ENCODE data around the gene MYL7. TPM values are rescaled to one million over a fixed set of nuclear protein-coding genes. Genes with fewer than 3 reads are reported as not detected.

MYL7 gene
- polyA plus RNA-seq, 6 donors from 2014 or later: not detected

DNA sequence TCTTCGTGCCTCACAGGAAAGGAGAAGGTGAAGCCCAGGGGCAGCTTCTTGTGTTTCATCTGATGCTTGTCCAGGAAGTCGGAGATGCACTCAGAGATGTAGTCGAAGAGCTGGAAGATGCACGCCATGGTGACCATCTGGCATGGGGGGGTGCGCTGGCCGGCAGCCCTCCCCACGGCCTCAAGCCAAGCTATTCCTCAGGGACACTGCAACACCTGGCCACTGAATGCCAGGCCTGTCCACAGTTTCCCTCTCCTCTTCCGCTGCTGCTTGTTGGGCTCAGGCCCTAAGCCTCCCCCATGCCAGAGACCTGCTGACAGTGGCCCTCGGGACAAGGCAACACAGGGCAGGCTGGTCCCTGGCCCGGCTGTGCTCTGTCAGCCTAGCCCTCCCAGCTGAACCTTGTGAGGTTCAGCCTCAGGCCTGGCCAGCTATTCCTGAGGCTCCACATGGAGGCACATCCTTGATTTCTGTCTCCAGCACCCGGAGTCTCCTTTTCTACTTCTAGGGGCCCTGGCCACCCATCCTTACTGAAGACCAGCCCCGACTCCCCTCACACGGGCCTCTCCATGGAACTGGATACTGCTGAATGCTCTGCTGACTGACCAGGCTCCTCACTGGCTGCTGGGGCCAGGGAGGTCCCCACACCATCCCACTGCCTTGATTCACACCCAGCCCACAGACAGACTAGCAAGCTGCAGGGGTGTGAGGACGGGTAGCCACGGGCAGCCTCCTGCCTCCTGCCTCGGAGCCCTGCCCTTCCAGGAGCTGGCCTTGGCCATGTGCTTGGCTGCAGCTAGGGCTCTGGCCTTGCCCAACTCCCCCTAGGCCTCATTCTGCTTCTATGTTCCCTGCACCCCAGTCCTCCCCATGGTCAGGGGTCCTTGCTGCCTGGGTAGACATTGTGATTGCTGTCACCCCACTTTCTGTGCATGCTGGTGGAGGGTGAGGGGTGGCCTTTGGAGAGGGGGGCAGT, 10.1 kb upstream of the MYL7 start:
- Mint-ChIP-seq H3K4me1 (peaks cover 2 to 9% (median 6%) of the 10 kb centered on the region in 3 donors), H3K27ac (peak overlapping the region in 3 of 6 donors; percentile 16 to 73 (median 31)), H3K36me3 (no peaks in the 10 kb centered on the region), H3K27me3 (no peaks in the 10 kb centered on the region), H3K4me3 (no peak overlapping the region), H3K9me3 (no peaks in the 10 kb centered on the region)
- DNase-seq: no peak
- no peak for ATAC-seq (ENCODE audit: low read depth in 2 of 2)

DNA sequence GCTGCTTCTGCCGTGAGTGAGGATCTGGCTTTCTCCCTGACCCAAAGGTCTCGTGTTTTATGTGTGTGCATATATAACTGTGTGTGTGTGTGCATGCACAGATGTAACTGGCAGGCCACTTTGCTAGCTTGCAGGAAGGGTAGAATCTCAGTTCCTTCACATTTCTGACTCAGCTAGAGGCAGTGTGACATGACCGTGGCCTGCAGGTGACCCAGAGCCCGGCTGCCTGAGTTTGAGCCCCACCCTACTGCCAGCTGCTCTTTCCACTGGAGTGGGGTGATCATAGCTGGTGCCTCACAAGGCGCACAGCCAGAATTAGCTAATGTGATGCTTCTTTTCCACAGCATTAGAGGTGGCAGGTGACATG, 9.3 kb upstream of the MYL7 start:
- Mint-ChIP-seq H3K36me3 (no peaks in the 10 kb centered on the region), H3K4me3 (no peak overlapping the region), H3K4me1 (peaks cover 5 to 14% (median 7%) of the 10 kb centered on the region in 3 donors), H3K9me3 (no peaks in the 10 kb centered on the region), H3K27ac (peak overlapping the region in 1 of 6 donors; percentile 3), H3K27me3 (peaks cover 0 to 5% (median 0%) of the 10 kb centered on the region in 3 donors)
- DNase-seq: no peak
- ATAC-seq (ENCODE audit: low read depth in 2 of 2): no peak

DNA sequence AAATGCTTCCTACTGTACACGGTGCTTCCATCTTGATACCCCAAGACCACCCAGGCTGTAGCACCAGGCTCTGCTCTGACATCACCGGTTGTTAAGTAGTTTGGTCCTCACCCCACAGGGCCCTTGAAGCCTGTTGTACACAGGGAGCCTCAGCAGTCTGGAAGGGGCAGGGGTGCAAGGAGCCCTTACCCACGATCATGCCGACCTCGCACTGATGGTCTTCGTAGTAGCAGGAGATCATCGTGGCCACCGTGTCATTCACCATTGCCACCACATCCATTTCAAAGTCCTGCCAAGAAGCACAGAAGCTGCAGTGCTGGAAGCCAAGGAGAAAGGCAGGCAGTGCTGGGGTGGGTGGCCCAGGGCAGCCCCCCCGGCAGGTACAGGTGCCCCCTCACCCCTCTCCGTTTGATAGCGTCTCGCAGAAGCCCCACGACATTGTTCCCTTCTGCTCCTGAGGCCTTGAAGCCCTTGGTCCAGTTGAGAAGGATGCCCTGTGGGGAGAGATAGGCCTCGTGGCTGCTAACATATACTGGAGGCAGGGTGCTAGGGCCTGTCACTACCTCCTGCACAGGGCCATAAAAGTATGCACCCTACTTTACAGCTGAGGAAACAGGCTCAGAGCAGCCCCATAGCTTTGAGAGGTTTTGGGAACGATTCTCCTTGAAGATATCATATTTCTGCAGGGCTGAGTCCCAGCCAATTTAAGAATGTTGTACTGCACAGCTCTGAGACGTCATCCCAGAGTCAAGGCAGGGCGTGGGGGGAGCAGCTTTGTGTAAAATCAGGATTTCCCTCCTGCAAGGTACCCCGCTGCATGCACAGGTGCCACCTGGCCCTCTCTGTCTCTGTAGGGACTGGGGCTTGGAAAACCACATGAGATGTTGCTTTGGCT, 8.7 kb upstream of the MYL7 start:
- Mint-ChIP-seq H3K9me3 (no peaks in the 10 kb centered on the region), H3K36me3 (no peaks in the 10 kb centered on the region), H3K4me1 (peaks cover 10 to 20% (median 12%) of the 10 kb centered on the region in 3 donors), H3K27ac (no peak overlapping the region), H3K27me3 (peaks cover 0 to 11% (median 0%) of the 10 kb centered on the region in 3 donors), H3K4me3 (no peak overlapping the region)
- DNase-seq (no peak), ATAC-seq (ENCODE audit: low read depth in 2 of 2) (no peak)

DNA sequence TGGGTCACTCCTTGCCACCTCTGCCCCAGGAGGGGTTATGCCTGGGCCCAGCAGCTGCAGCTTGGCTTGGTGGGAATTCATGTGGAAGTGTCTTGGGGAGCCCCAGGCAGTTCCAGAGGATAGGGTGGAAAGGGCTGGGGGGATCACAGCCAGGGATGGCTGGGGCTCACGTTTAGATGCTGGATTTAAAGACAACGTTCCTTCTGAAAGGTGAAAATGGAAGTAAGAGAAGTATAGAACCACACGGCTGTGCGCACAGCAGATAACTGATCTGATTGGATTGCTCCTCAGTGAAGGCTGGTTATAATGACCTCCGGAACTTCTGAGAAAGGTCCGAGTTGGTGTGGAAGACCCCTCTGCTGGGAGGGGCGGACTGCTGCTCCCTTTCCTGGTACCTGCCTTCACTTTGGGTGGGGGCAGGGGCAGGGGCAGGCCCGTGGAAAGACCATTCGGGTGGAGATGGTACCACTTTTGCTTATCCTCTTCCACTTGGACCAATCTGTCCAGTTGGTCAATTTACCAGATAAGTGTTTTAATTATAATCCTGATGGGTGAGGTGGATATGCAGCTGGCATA, 7.9 kb upstream of the MYL7 start:
- peaks cover 10 to 20% (median 12%) of the 10 kb centered on the region in 3 donors for H3K4me1 Mint-ChIP-seq
- no peak overlapping the region for H3K4me3 Mint-ChIP-seq
- no peaks in the 10 kb centered on the region for H3K9me3 Mint-ChIP-seq
- DNase-seq (no peak), ATAC-seq (ENCODE audit: low read depth in 2 of 2) (no peak)
- peaks cover 0 to 12% (median 0%) of the 10 kb centered on the region in 3 donors for H3K27me3 Mint-ChIP-seq
- peak overlapping the region in 1 of 6 donors; percentile 42 for H3K27ac Mint-ChIP-seq
- H3K36me3 Mint-ChIP-seq: no peaks in the 10 kb centered on the region

DNA sequence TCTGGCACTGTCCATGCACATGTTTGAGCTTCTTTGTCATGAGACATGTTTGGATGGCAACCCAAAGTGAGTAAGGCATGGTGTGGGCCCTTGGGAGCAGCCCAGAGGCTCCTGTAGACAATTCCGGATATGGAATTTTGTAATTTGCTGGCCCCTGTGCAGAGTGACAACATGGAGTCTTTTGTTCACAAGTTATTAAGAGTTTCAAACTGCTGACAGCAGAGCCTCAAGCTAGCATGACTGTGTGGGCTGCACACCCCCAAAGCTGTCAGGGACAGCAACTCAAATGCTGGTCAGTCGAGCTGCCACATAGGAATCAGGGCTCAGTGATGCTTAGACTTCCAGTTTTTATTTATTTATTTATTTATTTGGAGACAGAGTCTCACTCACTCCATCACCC, 7.0 kb upstream of the MYL7 start:
- Mint-ChIP-seq H3K9me3 (no peaks in the 10 kb centered on the region), H3K4me3 (peak overlapping the region in 2 of 8 donors; percentile 25 to 29), H3K27ac (peak overlapping the region in 2 of 6 donors; percentile 27 to 44), H3K27me3 (peaks cover 0 to 12% (median 0%) of the 10 kb centered on the region in 3 donors), H3K36me3 (no peaks in the 10 kb centered on the region), H3K4me1 (peaks cover 10 to 20% (median 12%) of the 10 kb centered on the region in 3 donors)
- ATAC-seq (ENCODE audit: low read depth in 2 of 2) (no peak), DNase-seq (no peak)

DNA sequence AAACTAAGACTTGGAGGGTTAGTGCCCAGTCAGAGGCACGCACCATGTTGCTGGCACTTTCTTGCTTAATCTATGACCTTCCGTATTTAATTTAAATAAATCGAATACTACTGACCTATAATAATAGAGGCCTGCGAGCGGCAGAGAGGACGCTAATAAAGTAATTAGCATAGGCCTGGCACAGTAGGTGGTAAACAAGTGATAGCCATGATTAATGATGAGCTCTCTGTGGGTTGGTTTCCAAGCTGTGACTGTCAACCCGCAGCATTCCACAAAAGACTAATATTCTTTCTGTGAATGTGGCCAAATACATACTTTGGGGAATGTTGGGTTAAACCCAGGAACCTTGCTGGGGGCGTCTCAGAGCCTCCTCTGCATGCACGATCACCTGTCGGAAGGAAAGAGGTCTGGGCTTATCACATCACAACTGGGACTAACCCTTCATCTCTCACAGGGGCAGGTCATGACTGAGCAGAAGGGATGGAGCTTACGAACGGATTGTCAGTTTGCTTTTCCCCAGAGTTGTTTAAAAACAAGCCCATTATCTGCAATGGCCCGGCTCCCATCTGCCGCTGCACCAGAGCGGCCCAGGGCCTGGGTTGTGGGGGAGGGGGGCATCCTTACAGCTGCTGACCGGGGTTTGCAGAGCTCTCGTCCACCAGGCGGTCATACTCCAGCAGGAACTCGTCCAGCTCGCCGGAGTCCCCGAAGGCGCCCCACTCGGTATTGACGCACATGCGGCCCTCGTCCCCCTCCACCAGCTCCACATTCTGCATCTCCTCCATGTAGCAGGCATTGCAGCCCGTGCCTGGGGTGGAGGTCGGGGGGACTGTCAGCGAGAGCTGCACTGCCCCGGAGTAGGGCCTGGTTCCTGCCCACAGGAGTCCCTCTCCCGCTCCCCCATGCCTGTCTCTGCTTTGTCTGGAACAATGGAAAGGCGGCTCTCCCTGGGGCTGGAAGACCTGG, 6.2 kb upstream of the MYL7 start:
- DNase-seq (no peak), ATAC-seq (ENCODE audit: low read depth in 2 of 2) (no peak)
- peaks cover 10 to 20% (median 12%) of the 10 kb centered on the region in 3 donors for H3K4me1 Mint-ChIP-seq
- no peaks in the 10 kb centered on the region for H3K36me3 Mint-ChIP-seq
- H3K4me3 Mint-ChIP-seq: peak overlapping the region in 5 of 8 donors; percentile 25 to 77 (median 66)
- peaks cover 0 to 12% (median 0%) of the 10 kb centered on the region in 3 donors for H3K27me3 Mint-ChIP-seq
- H3K9me3 Mint-ChIP-seq: no peaks in the 10 kb centered on the region
- peak overlapping the region in 1 of 6 donors; percentile 72 for H3K27ac Mint-ChIP-seq

DNA sequence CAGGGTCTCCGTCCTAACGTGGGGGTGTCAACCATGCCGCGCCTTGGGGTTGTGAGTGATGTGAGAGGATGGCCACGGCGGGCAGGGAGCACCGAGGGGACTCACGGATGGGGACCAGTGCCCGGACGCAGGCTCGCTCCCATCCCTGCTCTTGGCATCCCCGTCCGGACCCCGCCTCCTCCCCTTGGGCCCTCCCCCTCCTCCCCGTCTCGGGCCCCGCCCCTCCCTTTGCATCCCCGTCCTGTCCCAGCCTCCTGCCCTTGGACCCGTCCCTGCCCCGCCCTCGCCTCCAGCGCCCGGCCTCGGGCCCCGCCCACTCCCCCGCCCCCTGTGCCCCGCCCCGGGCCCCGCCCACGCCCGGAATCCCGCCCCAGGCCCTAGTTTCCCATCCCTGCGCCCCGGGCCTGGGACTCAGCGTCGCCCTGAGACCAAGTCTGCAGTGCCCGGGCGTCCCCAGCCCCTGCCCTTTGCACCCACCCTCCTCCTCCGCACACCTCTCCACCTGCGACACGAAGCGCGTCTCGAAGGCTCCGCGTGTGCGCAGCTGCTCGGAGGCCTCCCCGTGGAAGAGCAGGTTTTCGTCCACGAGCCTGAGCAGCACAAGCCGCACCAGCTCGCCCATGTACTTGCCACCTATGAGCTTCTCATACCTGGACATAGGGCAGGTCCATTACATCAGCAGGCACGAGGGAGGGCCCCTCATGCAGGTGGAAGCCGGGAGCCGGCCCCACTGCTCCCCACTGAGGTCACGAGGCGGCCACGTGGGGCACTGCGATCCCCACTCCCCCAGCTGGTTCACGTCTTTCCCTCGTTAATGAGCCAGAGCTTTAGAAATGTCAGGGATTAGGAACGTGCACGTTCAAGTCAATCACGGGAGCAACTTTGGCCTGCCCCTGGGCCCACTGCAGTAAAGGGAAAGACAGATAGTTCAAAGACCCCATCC, 5.1 kb upstream of the MYL7 start:
- ATAC-seq (ENCODE audit: low read depth in 2 of 2): peak; percentile 66 to 69
- no peaks in the 10 kb centered on the region for H3K9me3 Mint-ChIP-seq
- peak overlapping the region; percentile 56 to 89 (median 78) for H3K4me3 Mint-ChIP-seq
- DNase-seq: peak; percentile 27
- peak overlapping the region in 4 of 6 donors; percentile 31 to 76 (median 68) for H3K27ac Mint-ChIP-seq
- H3K4me1 Mint-ChIP-seq: peaks cover 10 to 20% (median 12%) of the 10 kb centered on the region in 3 donors
- peaks cover 0 to 12% (median 0%) of the 10 kb centered on the region in 3 donors for H3K27me3 Mint-ChIP-seq
- no peaks in the 10 kb centered on the region for H3K36me3 Mint-ChIP-seq

DNA sequence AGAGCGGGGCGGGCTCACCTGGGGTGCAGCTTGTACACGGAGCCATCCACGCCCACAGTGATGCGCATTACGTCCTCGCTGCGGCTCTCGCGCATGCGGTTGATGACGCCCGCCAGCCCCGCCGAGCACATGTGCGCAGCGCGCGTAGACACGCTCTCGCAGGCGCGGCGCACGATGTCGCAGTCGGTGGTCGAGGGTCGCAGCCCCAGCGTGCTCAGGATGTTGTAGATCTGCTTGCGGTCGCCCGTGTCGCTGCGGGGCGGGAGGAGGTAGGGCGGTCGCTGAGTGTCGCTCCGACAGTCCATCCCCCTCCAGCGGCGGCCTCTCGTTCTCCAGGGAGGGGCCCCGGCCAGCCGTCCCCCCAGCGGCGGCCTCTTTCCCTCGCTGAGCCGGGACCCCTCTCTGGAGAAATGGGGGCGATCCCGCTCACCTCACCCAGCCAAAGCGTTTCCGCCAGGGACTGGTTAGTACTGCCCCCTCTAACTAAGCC, 4.4 kb upstream of the MYL7 start:
- Mint-ChIP-seq H3K27ac (peak overlapping the region in 5 of 6 donors; percentile 31 to 85 (median 74)), H3K4me3 (peak overlapping the region; percentile 56 to 89 (median 78)), H3K4me1 (peaks cover 10 to 20% (median 10%) of the 10 kb centered on the region in 3 donors), H3K9me3 (no peaks in the 10 kb centered on the region), H3K36me3 (no peaks in the 10 kb centered on the region), H3K27me3 (peaks cover 0 to 12% (median 0%) of the 10 kb centered on the region in 3 donors)
- ATAC-seq (ENCODE audit: low read depth in 2 of 2) (peak; percentile 66 to 68), DNase-seq (peak; percentile 36)

DNA sequence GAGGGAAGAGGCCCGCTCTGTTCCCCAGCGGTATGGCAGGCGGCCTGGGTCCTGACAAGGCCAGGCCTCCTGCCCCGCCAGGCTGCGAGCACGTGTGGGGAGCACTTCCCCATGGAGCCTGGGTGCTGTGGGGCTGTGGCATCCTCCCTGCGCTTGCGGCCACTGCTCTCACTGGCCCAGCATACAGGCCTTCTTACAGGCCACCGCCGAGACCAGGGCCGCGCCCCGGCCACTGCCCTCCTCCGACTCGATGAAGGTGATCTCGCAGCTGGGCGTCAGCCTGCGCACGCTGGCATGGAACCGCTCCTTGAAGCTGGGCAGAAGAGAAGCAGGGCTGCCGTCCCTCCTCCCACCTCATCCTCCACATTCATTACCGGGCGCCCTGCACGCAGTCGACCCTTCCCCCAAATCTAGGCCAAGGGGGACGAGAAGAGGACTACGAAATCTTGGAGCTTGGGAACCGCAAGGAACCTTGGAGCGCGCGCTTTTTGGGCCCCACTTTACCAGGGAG, 3.9 kb upstream of the MYL7 start:
- H3K27ac Mint-ChIP-seq: peak overlapping the region in 2 of 6 donors; percentile 31 to 74
- no peak for ATAC-seq (ENCODE audit: low read depth in 2 of 2)
- no peaks in the 10 kb centered on the region for H3K36me3 Mint-ChIP-seq
- no peaks in the 10 kb centered on the region for H3K9me3 Mint-ChIP-seq
- no peak for DNase-seq
- H3K27me3 Mint-ChIP-seq: peaks cover 0 to 12% (median 0%) of the 10 kb centered on the region in 3 donors
- peaks cover 6 to 16% (median 10%) of the 10 kb centered on the region in 3 donors for H3K4me1 Mint-ChIP-seq
- H3K4me3 Mint-ChIP-seq: peak overlapping the region in 7 of 8 donors; percentile 56 to 89 (median 78)

DNA sequence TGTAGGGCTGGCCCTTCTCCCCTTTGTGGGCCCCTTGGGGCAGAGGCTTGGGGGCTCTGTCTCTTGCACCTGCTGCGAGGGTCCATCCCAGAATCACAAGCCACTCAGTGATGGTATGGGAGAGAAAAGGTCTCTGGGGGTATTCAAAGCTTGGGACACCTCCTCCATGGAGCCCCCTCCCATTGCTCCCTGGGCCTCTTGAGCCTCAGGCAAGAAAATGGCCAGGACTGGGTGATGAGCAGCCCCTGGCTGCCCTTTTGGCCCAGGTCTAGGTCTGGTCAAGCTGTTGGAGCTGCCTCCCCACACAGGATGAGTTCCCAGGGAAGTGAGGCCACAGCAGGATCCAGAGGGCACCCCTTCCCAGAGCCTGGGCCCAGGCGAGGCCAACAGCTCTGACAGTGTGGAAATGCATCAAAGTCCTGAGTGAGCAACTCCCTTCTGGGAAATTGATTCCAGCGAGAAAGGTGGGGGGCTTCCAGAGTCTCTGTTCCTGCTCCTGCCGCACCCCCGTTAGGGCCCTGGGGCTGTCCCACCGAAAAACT, 3.4 kb upstream of the MYL7 start:
- no peak overlapping the region for H3K27ac Mint-ChIP-seq
- DNase-seq: no peak
- peak overlapping the region in 5 of 8 donors; percentile 27 to 79 (median 68) for H3K4me3 Mint-ChIP-seq
- H3K4me1 Mint-ChIP-seq: peaks cover 6 to 16% (median 10%) of the 10 kb centered on the region in 3 donors
- H3K9me3 Mint-ChIP-seq: no peaks in the 10 kb centered on the region
- ATAC-seq (ENCODE audit: low read depth in 2 of 2): no peak
- H3K27me3 Mint-ChIP-seq: peaks cover 0 to 12% (median 0%) of the 10 kb centered on the region in 3 donors
- no peaks in the 10 kb centered on the region for H3K36me3 Mint-ChIP-seq

Data from naive B cell (primary cell).